GM12878 (cell line): Measurements from ENCODE around the gene MAPKAPK2. TPM values are rescaled to one million over a fixed set of nuclear protein-coding genes. Genes with fewer than 3 reads are reported as not detected.

Experiments
- ATAC-seq: fragments of 200-7000 bp; cut with Tn5 transposase; 3 replicates; pipeline ENCODE4 v1.9.1; 2020; ENCODE audit warnings: mild to moderate bottlenecking, moderate library complexity
- BruUV-seq: library from RNA; stranded (reverse); fragments of 400-500 nt; replicated peaks from 2 replicates; lab custom pipeline; 2021; lab: Mats Ljungman, UMichigan
- CTCF ChIA-PET: fragments of 300-600 bp; sonication (Branson Sonifier 250); formaldehyde crosslinking; extraction: SDS; loops from one replicate; lab custom pipeline; 2021; ENCODE audit warnings: inconsistent platforms; lab: Yijun Ruan, JAX
- POLR2A ChIA-PET: fragments of 350-600 bp; formaldehyde crosslinking; extraction: SDS; loops from one replicate; lab custom pipeline; 2021; ENCODE audit warnings: inconsistent platforms; lab: Charles Lee
- RAD21 ChIA-PET: fragments of 300-600 bp; sonication (Branson Sonifier 250); formaldehyde crosslinking; loops from one replicate; lab custom pipeline; 2023; ENCODE audit warnings: antibody characterized with exemption; ENCODE audit not compliant: unreplicated experiment; lab: Charles Lee
- SMC1A ChIA-PET: fragments of 300-600 bp; sonication (Branson Sonifier 250); formaldehyde crosslinking; loops from one replicate; lab custom pipeline; 2023; ENCODE audit not compliant: unreplicated experiment, uncharacterized antibody; lab: Charles Lee
- DNase-seq: peaks from one replicate; pipeline ENCODE4 v3.0.0-alpha.2; 2011; ENCODE audit warnings: low read depth, low spot score
- FAIRE-seq: peaks from 3 replicates; lab custom pipeline; 2011; peaks lifted over from hg19 to GRCh38; lab: Jason Lieb, UNC
- H2AFZ ChIP-seq: 2 replicates; pipeline ENCODE4 v1.6.0; 2011; ENCODE audit warnings: low read depth, low read length, control low read depth; ENCODE audit not compliant: control insufficient read depth
- H3K27ac ChIP-seq: 2 replicates; pipeline ENCODE4 v1.5.1; 2011; ENCODE audit warnings: control low read depth; ENCODE audit not compliant: control insufficient read depth, insufficient read depth
- H3K27me3 ChIP-seq, 2 experiments: replicated peaks in 1 of 2; 2 replicates each; pipeline versions ENCODE4 v1.6.0 to v1.6.1; 2011; ENCODE audit warnings: low read length in 1 of 2; ENCODE audit not compliant: control insufficient read depth in 2 of 2, insufficient read depth in 2 of 2
- H3K36me3 ChIP-seq, 2 experiments: 2 replicates each; pipeline ENCODE4 v1.5.1; 2011; ENCODE audit warnings: low read length in 1 of 2; ENCODE audit not compliant: control insufficient read depth in 2 of 2, insufficient read depth in 2 of 2
- H3K4me1 ChIP-seq: 2 replicates; pipeline ENCODE4 v1.6.1; 2011; ENCODE audit warnings: mild to moderate bottlenecking, low read length, moderate library complexity, mixed read lengths; ENCODE audit not compliant: control insufficient read depth, insufficient read depth
- H3K4me2 ChIP-seq: 2 replicates; pipeline ENCODE4 v1.6.0; 2011; ENCODE audit warnings: control low read depth; ENCODE audit not compliant: control insufficient read depth, insufficient read depth
- H3K4me3 ChIP-seq: fragments of 200-600 bp; sonication (generic); 2 replicates; pipeline ENCODE4 v1.5.1; 2016
- H3K79me2 ChIP-seq: 2 replicates; pipeline ENCODE4 v1.6.0; 2011; ENCODE audit warnings: low read length; ENCODE audit not compliant: control insufficient read depth, insufficient read depth
- H3K9ac ChIP-seq: 2 replicates; pipeline ENCODE4 v1.8.0; 2011; ENCODE audit warnings: low read length, control low read depth, mixed read lengths; ENCODE audit not compliant: control insufficient read depth, insufficient read depth
- H3K9me3 ChIP-seq: replicated peaks from 3 replicates; pipeline ENCODE4 v1.5.1; 2011; ENCODE audit warnings: mild to moderate bottlenecking, low read length; ENCODE audit not compliant: control insufficient read depth, insufficient read depth
- H4K20me1 ChIP-seq: 2 replicates; pipeline ENCODE4 v1.6.0; 2011; ENCODE audit not compliant: control insufficient read depth, insufficient read depth
- CBX3 ChIP-seq: fragments of 200-600 bp; sonication (generic); IDR thresholded peaks from 2 replicates; pipeline ENCODE4 v1.6.1; 2016; ENCODE audit warnings: low read depth, borderline replicate concordance
- E4F1 ChIP-seq: fragments of 450-650 bp; IDR thresholded peaks from 2 replicates; pipeline ENCODE4 v1.6.1; 2018; ENCODE audit warnings: borderline replicate concordance, mild to moderate bottlenecking; ENCODE audit not compliant: partially characterized antibody
- EED ChIP-seq: sonication (generic); IDR thresholded peaks from 2 replicates; pipeline ENCODE4 v1.6.1; 2016; ENCODE audit warnings: antibody characterized with exemption, low read depth
- ETV6 ChIP-seq, 2 experiments: fragments of 450-650 bp in 1 of 2; IDR thresholded peaks in 1 of 2; conservative IDR thresholded peaks in 1 of 2; 2 replicates each; pipeline ENCODE4 v1.6.1; 2014; ENCODE audit warnings: antibody characterized with exemption in 1 of 2, borderline replicate concordance in 1 of 2, low read depth in 1 of 2, mild to moderate bottlenecking in 1 of 2, moderate library complexity in 1 of 2
- HDGF ChIP-seq: fragments of 450-650 bp; IDR thresholded peaks from 2 replicates; pipeline ENCODE4 v1.6.1; 2016; ENCODE audit warnings: antibody characterized with exemption
- MEF2A ChIP-seq: IDR thresholded peaks from 2 replicates; pipeline ENCODE4 v1.6.1; 2011; ENCODE audit warnings: low read depth, mild to moderate bottlenecking, low read length, moderate library complexity; ENCODE audit not compliant: insufficient read depth
- NFYB ChIP-seq: IDR thresholded peaks from 2 replicates; pipeline ENCODE4 v1.6.1; 2011; ENCODE audit warnings: low read depth, mild to moderate bottlenecking, low read length, improper control_type of control experiment, moderate library complexity; ENCODE audit not compliant: insufficient read depth
- RAD21 ChIP-seq: IDR thresholded peaks from 2 replicates; pipeline ENCODE4 v1.6.1; 2011; ENCODE audit warnings: mild to moderate bottlenecking, low read depth, low read length, moderate library complexity; ENCODE audit not compliant: insufficient read depth
- RELB ChIP-seq: fragments of 450-650 bp; IDR thresholded peaks from 2 replicates; pipeline ENCODE4 v1.6.1; 2017; ENCODE audit warnings: low read depth, mild to moderate bottlenecking, moderate library complexity
- TCF7 ChIP-seq: IDR thresholded peaks from 2 replicates; pipeline ENCODE4 v1.6.1; 2014; ENCODE audit warnings: antibody characterized with exemption, borderline replicate concordance
- ZNF274 ChIP-seq: IDR thresholded peaks from one replicate; pipeline ENCODE4 v1.8.0; 2011; ENCODE audit not compliant: insufficient read length, insufficient read depth
- WGBS: methylation state at CpG from one replicate; pipeline ENCODE4 v1.1.6; 2016; ENCODE audit warnings: low lambda C conversion rate; ENCODE audit not compliant: insufficient replicate concordance, insufficient coverage; ENCODE audit errors: missing lambda C conversion rate; 5-methylcytosine and 5-hydroxymethylcytosine counted together
- in situ Hi-C: fragments of 300-500 bp; cut with MboI; formaldehyde crosslinking; loops from 9 replicates; pipeline ENCODE4 v1.14.3; 2018; ENCODE audit warnings: mixed read lengths
- intact Hi-C: fragments of 100-400 bp; cut with micrococcal nuclease; formaldehyde crosslinking; loops from one replicate; pipeline ENCODE4 v1.14.2; 2022; ENCODE audit not compliant: unreplicated experiment
- polyA plus RNA-seq, 11 experiments: library from polyadenylated mRNA; depleted of rRNA in 4 of 11; unstranded in 6 of 11; stranded (reverse) in 5 of 11; fragments of >200 nt; fragmentation: Nextera tagmentation in 4 of 11; fragmentation: Illumina TruSeq in 1 of 11; extraction: Ambion mirVana in 4 of 11; extraction: Trizol in 1 of 11; gene quantifications; 1 replicate in 1 of 11; 2 replicates in 10 of 11; pipeline versions ENCODE4 v1.2.1 to v1.2.3, GENCODE V29; 2011 to 2016; ENCODE audit warnings: inconsistent platforms in 2 of 11, missing spikeins in 2 of 11, low read depth in 1 of 11
- total RNA-seq, 4 experiments: library from RNA; depleted of rRNA in 3 of 4; stranded (reverse); fragments of >200 nt in 3 of 4; fragmentation: Illumina TruSeq in 1 of 4; extraction: Trizol in 1 of 4; gene quantifications; 2 replicates each; pipeline versions ENCODE4 v1.2.1 to v1.2.3, GENCODE V29; 2013 to 2021
- TF ChIP-seq, protein P1 (sequence below): fragments of 450-650 bp; formaldehyde crosslinking; IDR thresholded peaks from 2 replicates; pipeline ENCODE4 v1.5.0; 2022; ENCODE audit warnings: mild to moderate bottlenecking, missing genetic modification characterization

Gene MAPKAPK2
- total and polyA plus RNA-seq, 10 of the 15 experiments (the other 5 are each of a cell fraction or from before 2014, with no cell fraction given): 0.72 to 92.2 (median 49.3) TPM

DNA sequence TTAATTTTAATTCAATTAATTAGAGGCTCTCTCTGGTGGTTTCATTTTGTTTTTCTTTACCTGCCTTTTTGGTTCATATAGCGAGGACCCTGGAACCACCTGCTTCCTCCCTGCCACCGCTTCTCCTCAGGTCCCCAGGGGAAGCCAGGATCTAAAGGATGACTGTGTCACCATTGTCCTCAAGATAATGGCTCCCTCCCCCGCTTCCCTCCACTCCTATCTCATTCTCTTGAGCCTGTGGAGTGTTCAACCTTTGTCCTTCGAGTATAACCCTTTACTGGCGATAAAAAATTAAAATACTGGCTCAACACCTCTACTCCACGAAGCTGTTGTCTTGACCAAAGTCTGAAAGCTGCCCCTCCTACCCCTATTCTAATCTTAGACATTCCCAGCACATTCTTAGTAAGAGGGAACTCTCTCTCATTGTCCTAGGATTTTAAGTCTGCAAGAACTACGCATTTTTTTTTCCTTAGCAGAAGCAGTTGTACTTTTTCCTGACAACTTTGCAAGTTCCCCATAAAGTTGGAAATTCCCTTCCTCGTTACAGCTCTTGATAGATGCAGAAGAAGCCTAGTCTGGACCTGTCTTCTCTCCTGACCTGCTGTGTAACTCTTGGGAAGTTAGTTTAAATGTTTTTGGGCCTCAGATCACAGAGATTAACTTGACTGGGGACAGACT is 12.6 kb upstream of the MAPKAPK2 start:
- no TSS peak for BruUV-seq
- no peaks in the 10 kb centered on the region for H3K79me2 ChIP-seq
- no peak overlapping the region for H3K4me3 ChIP-seq
- ChIA-PET POLR2A (interaction anchor here (0.7 to 3.2 kb wide), 12 partner anchors 9 to 314 kb away, joined by 3 to 14 read pairs (median 3); partner anchors contain the start of gene EIF2D), SMC1A (interaction anchor here (0.6 to 6.2 kb wide), 21 partner anchors 7 to 176 kb away, joined by 3 to 69 read pairs (median 4); partner anchors contain the start of genes DYRK3 and IL19), CTCF (interaction anchor here (0.8 to 10.8 kb wide), 14 partner anchors 8 to 324 kb away, joined by 3 to 197 read pairs (median 4); partner anchors contain the start of genes DYRK3 and EIF2D), RAD21 (interaction anchor here (0.7 to 4.3 kb wide), 14 partner anchors 8 to 309 kb away, joined by 3 to 33 read pairs (median 4); partner anchors contain the start of gene DYRK3)
- H3K9me3 ChIP-seq: no peaks in the 10 kb centered on the region
- WGBS: 38% methylated on average over 8 of the region's 8 CpGs
- no peaks in the 10 kb centered on the region for H3K36me3 ChIP-seq
- no peaks in the 10 kb centered on the region for H4K20me1 ChIP-seq
- no peak overlapping the region for H3K9ac ChIP-seq
- in situ Hi-C loops: no loop called here
- intact Hi-C loops: no loop called here
- no peaks in the 10 kb centered on the region for H3K27me3 ChIP-seq
- FAIRE-seq (no peak), ATAC-seq (peak; percentile 44), DNase-seq (no peak)
- no peak overlapping the region for H3K27ac ChIP-seq
- H2AFZ ChIP-seq: peak overlapping the region; percentile 34
- H3K4me2 ChIP-seq: peak overlapping the region; percentile 9; the same call in 1 of the 2 replicates
- peaks cover 30% of the 10 kb centered on the region for H3K4me1 ChIP-seq
- TF ChIP-seq NFYB: no peak
- no peak for TF ChIP-seq E4F1
- no peak for TF ChIP-seq CBX3
- no peak for TF ChIP-seq ETV6 (conservative IDR thresholded peaks at IDR 0.05 in 1 of 2, IDR thresholded peaks at IDR 0.05 in 1 of 2; ENCODE audit: borderline replicate concordance in 1 of 2, low read depth in 1 of 2)
- TF ChIP-seq MEF2A: no peak
- 0 out of 2 replicates have a peak, but pooled peaks have one; percentile 19 for TF ChIP-seq EED
- no peak for TF ChIP-seq RAD21
- TF ChIP-seq HDGF: no peak
- no peak for TF ChIP-seq ZNF274
- no peak for TF ChIP-seq TCF7
- TF ChIP-seq, protein P1, sequence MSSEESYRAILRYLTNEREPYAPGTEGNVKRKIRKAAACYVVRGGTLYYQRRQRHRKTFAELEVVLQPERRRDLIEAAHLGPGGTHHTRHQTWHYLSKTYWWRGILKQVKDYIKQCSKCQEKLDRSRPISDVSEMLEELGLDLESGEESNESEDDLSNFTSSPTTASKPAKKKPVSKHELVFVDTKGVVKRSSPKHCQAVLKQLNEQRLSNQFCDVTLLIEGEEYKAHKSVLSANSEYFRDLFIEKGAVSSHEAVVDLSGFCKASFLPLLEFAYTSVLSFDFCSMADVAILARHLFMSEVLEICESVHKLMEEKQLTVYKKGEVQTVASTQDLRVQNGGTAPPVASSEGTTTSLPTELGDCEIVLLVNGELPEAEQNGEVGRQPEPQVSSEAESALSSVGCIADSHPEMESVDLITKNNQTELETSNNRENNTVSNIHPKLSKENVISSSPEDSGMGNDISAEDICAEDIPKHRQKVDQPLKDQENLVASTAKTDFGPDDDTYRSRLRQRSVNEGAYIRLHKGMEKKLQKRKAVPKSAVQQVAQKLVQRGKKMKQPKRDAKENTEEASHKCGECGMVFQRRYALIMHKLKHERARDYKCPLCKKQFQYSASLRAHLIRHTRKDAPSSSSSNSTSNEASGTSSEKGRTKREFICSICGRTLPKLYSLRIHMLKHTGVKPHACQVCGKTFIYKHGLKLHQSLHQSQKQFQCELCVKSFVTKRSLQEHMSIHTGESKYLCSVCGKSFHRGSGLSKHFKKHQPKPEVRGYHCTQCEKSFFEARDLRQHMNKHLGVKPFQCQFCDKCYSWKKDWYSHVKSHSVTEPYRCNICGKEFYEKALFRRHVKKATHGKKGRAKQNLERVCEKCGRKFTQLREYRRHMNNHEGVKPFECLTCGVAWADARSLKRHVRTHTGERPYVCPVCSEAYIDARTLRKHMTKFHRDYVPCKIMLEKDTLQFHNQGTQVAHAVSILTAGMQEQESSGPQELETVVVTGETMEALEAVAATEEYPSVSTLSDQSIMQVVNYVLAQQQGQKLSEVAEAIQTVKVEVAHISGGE (CRISPR knock-in tag): no peak
- 0 out of 2 replicates have a peak, but pooled peaks have one; percentile 58 for TF ChIP-seq RELB
